ENCODE data around the gene CNMD.
"Not testable (repeated sequence)": the region's sequence is repeated elsewhere in the genome, so short reads cannot be mapped to it uniquely, and the experiment has no call there.

CNMD gene

GRCh38 chr13:52695856-52696255 lies 43.8 kb downstream of the CNMD start:
- no peak for DNase-seq (ENCODE audit: low read depth in 3 of 3, low spot score in 1 of 3)

GRCh38 chr13:52686376-52686775 lies 53.2 kb downstream of the CNMD start:
- no peak for DNase-seq (ENCODE audit: low read depth in 3 of 3, low spot score in 1 of 3)

GRCh38 chr13:52685806-52686205 lies 53.8 kb downstream of the CNMD start:
- not testable (repeated sequence) for DNase-seq (ENCODE audit: low read depth in 3 of 3, low spot score in 1 of 3)

GRCh38 chr13:52677823-52678222 lies 61.8 kb downstream of the CNMD start:
- no peak for DNase-seq (ENCODE audit: low read depth in 3 of 3, low spot score in 1 of 3)

GRCh38 chr13:52673465-52673864 lies 66.2 kb downstream of the CNMD start:
- DNase-seq (ENCODE audit: low read depth in 3 of 3, low spot score in 1 of 3), result no peak

GRCh38 chr13:52670726-52671125 lies 68.9 kb downstream of the CNMD start:
- no peak for DNase-seq (ENCODE audit: low read depth in 3 of 3, low spot score in 1 of 3)

GRCh38 chr13:52669677-52670076 lies 69.9 kb downstream of the CNMD start:
- DNase-seq (ENCODE audit: low read depth in 3 of 3, low spot score in 1 of 3), result no peak

- DNase-seq (ENCODE audit: low read depth in 3 of 3, low spot score in 1 of 3), result no peak
Observed at GRCh38 chr13:52665325-52665724, 74.3 kb downstream of the CNMD start.

- DNase-seq (ENCODE audit: low read depth in 3 of 3, low spot score in 1 of 3), result no peak
Observed at GRCh38 chr13:52664272-52664671, 75.3 kb downstream of the CNMD start.

GRCh38 chr13:52659340-52659739 lies 80.3 kb downstream of the CNMD start:
- DNase-seq (ENCODE audit: low read depth in 3 of 3, low spot score in 1 of 3), result no peak
